IMR-90 (cell line): Measurements from ENCODE around the gene ZNF521. TPM values are rescaled to one million over a fixed set of nuclear protein-coding genes. Genes with fewer than 3 reads are reported as not detected.

Experiments used
- ATAC-seq: fragments of 200-7000 bp; cut with Tn5 transposase; 2 replicates; pipeline ENCODE4 v1.9.1; 2020; ENCODE audit warnings: low read depth, mild to moderate bottlenecking, moderate library complexity
- BruUV-seq: library from RNA; stranded (reverse); fragments of 400-500 nt; replicated peaks from 2 replicates; lab custom pipeline; 2021; lab: Mats Ljungman, UMichigan
- CTCF ChIA-PET: fragments of 300-600 bp; formaldehyde crosslinking; extraction: SDS; loops from one replicate; lab custom pipeline; 2021; ENCODE audit warnings: antibody characterized with exemption; lab: Yijun Ruan, JAX
- POLR2A ChIA-PET: fragments of 300-600 bp; sonication (Branson Sonifier 250); formaldehyde crosslinking; loops from one replicate; lab custom pipeline; 2022; ENCODE audit warnings: antibody characterized with exemption; ENCODE audit not compliant: unreplicated experiment; lab: Charles Lee
- DNase-seq: peaks from one replicate; pipeline ENCODE4 v3.0.0; 2013
- H2AFZ ChIP-seq: replicated peaks from 2 replicates; pipeline ENCODE3; 2013; ENCODE audit warnings: low read length, mild to moderate bottlenecking; ENCODE audit not compliant: poor library complexity
- H2AK5ac ChIP-seq: 2 replicates; pipeline ENCODE4 v1.6.1; 2013; ENCODE audit warnings: low read depth, low read length, inconsistent platforms
- H2AK9ac ChIP-seq: replicated peaks from 2 replicates; pipeline ENCODE3; 2013; ENCODE audit warnings: mild to moderate bottlenecking, low read depth, low read length, moderate library complexity; ENCODE audit not compliant: poor library complexity
- H2BK120ac ChIP-seq: 2 replicates; pipeline ENCODE4 v1.6.1; 2013; ENCODE audit warnings: low read depth, low read length, inconsistent platforms
- H2BK15ac ChIP-seq: 3 replicates; pipeline ENCODE4 v1.6.1; 2013; ENCODE audit warnings: low read depth, low read length, inconsistent platforms
- H2BK20ac ChIP-seq: 2 replicates; pipeline ENCODE4 v1.6.1; 2013; ENCODE audit warnings: low read depth, mild to moderate bottlenecking, inconsistent platforms, low read length, moderate library complexity
- H2BK5ac ChIP-seq: 2 replicates; pipeline ENCODE4 v1.6.1; 2013; ENCODE audit warnings: mild to moderate bottlenecking, low read depth, low read length, inconsistent platforms; ENCODE audit not compliant: poor library complexity, severe bottlenecking
- H3K14ac ChIP-seq: replicated peaks from 2 replicates; pipeline ENCODE4 v1.6.1; 2013; ENCODE audit warnings: low read depth, low read length, inconsistent platforms
- H3K18ac ChIP-seq: 2 replicates; pipeline ENCODE4 v1.6.1; 2013; ENCODE audit warnings: low read depth, low read length, control low read depth
- H3K23ac ChIP-seq: 2 replicates; pipeline ENCODE4 v1.6.1; 2013; ENCODE audit warnings: low read depth, low read length, inconsistent platforms
- H3K27ac ChIP-seq: 2 replicates; pipeline ENCODE4 v1.5.1; 2013; ENCODE audit warnings: mild to moderate bottlenecking, control low read depth, low read length; ENCODE audit not compliant: insufficient read depth
- H3K27me3 ChIP-seq: 2 replicates; pipeline ENCODE4 v1.6.1; 2013; ENCODE audit warnings: low read length; ENCODE audit not compliant: control insufficient read depth, insufficient read depth
- H3K36me3 ChIP-seq: 2 replicates; pipeline ENCODE4 v1.6.1; 2013; ENCODE audit warnings: low read length, mixed read lengths; ENCODE audit not compliant: control insufficient read depth, insufficient read depth
- H3K4ac ChIP-seq: 2 replicates; pipeline ENCODE4 v1.6.1; 2013; ENCODE audit warnings: low read depth, low read length, inconsistent platforms
- H3K4me1 ChIP-seq: 2 replicates; pipeline ENCODE4 v1.6.1; 2013; ENCODE audit warnings: low read length, mixed read lengths; ENCODE audit not compliant: control insufficient read depth, insufficient read depth
- H3K4me2 ChIP-seq: 2 replicates; pipeline ENCODE4 v1.6.1; 2013; ENCODE audit warnings: low read depth, mild to moderate bottlenecking, control low read depth, low read length, moderate library complexity
- H3K4me3 ChIP-seq: 2 replicates; pipeline ENCODE4 v1.5.1; 2013; ENCODE audit warnings: low read depth, mild to moderate bottlenecking, control low read depth, low read length, moderate library complexity; ENCODE audit not compliant: insufficient read depth
- H3K56ac ChIP-seq: 2 replicates; pipeline ENCODE4 v1.6.1; 2013; ENCODE audit warnings: low read length, inconsistent platforms; ENCODE audit not compliant: insufficient read depth; ENCODE audit errors: extremely low read depth
- H3K79me1 ChIP-seq, 2 experiments: 2 replicates each; pipeline ENCODE4 v1.6.1; 2013; ENCODE audit warnings: low read length in 2 of 2, inconsistent platforms in 1 of 2, low read depth in 1 of 2
- H3K9ac ChIP-seq: 2 replicates; pipeline ENCODE4 v1.6.1; 2013; ENCODE audit warnings: low read depth, low read length, control low read depth
- H3K9me1 ChIP-seq: 2 replicates; pipeline ENCODE4 v1.6.1; 2013; ENCODE audit warnings: low read length, inconsistent platforms; ENCODE audit not compliant: insufficient read depth
- H3K9me3 ChIP-seq: 2 replicates; pipeline ENCODE4 v1.6.1; 2013; ENCODE audit warnings: low read length; ENCODE audit not compliant: control insufficient read depth, insufficient read depth
- H4K20me1 ChIP-seq: 2 replicates; pipeline ENCODE4 v1.6.1; 2013; ENCODE audit warnings: low read length, inconsistent platforms; ENCODE audit not compliant: insufficient read depth
- H4K5ac ChIP-seq: 2 replicates; pipeline ENCODE4 v1.6.1; 2013; ENCODE audit warnings: mild to moderate bottlenecking, low read depth, low read length, control low read depth
- H4K8ac ChIP-seq, 2 experiments: 2 replicates each; pipeline ENCODE4 v1.6.1; 2013; ENCODE audit warnings: low read depth in 2 of 2, low read length in 2 of 2, control low read depth in 1 of 2, inconsistent platforms in 1 of 2
- H4K91ac ChIP-seq: 2 replicates; pipeline ENCODE4 v1.6.1; 2013; ENCODE audit warnings: low read depth, low read length, inconsistent platforms; ENCODE audit not compliant: insufficient read depth
- BHLHE40 ChIP-seq: fragments of 150-350 bp; IDR thresholded peaks from 2 replicates; pipeline ENCODE4 v1.6.1; 2016; ENCODE audit warnings: mild to moderate bottlenecking, low read depth, low read length
- CEBPB ChIP-seq: IDR thresholded peaks from 2 replicates; pipeline ENCODE4 v1.6.1; 2012; ENCODE audit warnings: low read depth, low read length, improper control_type of control experiment
- CHD1 ChIP-seq: IDR thresholded peaks from 2 replicates; pipeline ENCODE4 v1.6.1; 2012; ENCODE audit warnings: low read depth, low read length, improper control_type of control experiment
- FOS ChIP-seq: fragments of 150-350 bp; IDR thresholded peaks from 2 replicates; pipeline ENCODE4 v1.6.1; 2016; ENCODE audit warnings: low read depth, low read length
- MAFK ChIP-seq: IDR thresholded peaks from 2 replicates; pipeline ENCODE4 v1.6.1; 2012; ENCODE audit warnings: low read depth, low read length, improper control_type of control experiment
- MAZ ChIP-seq: IDR thresholded peaks from 2 replicates; pipeline ENCODE4 v1.6.1; 2012; ENCODE audit warnings: low read depth, mild to moderate bottlenecking, low read length, improper control_type of control experiment, moderate library complexity, borderline replicate concordance
- NFE2L2 ChIP-seq: fragments of 150-350 bp; IDR thresholded peaks from 2 replicates; pipeline ENCODE4 v1.6.1; 2016; ENCODE audit warnings: low read depth, mild to moderate bottlenecking, low read length
- POLR2A ChIP-seq: IDR thresholded peaks from 2 replicates; pipeline ENCODE4 v1.6.1; 2012; ENCODE audit warnings: mild to moderate bottlenecking, low read depth, low read length
- RFX5 ChIP-seq: IDR thresholded peaks from 2 replicates; pipeline ENCODE4 v1.8.0; 2012; ENCODE audit warnings: low read depth, mild to moderate bottlenecking, low read length, moderate library complexity
- SMC3 ChIP-seq: fragments of 150-350 bp; IDR thresholded peaks from 2 replicates; pipeline ENCODE4 v1.6.1; 2016; ENCODE audit warnings: low read depth, mild to moderate bottlenecking, antibody characterized with exemption, low read length, moderate library complexity
- WGBS, 2 experiments: methylation state at CpG; one replicate each; pipeline versions ENCODE4 v1.1.5 to v1.1.7; 2013; ENCODE audit warnings: missing lambda C conversion rate in 2 of 2; ENCODE audit not compliant: insufficient read length in 1 of 2; ENCODE audit errors: extremely low coverage in 2 of 2; 5-methylcytosine and 5-hydroxymethylcytosine counted together
- dilution Hi-C: fragments of 300-500 bp; cut with HindIII; formaldehyde crosslinking; loops from one replicate; pipeline ENCODE4 v1.14.3; 2018; ENCODE audit warnings: low sequenced_read_pairs; ENCODE audit not compliant: unreplicated experiment
- in situ Hi-C: fragments of 300-500 bp; cut with MboI; formaldehyde crosslinking; loops from 3 replicates; pipeline ENCODE4 v1.14.3; 2019; ENCODE audit warnings: low sequenced_read_pairs, inconsistent platforms, mixed read lengths
- intact Hi-C: fragments of 100-400 bp; cut with micrococcal nuclease; formaldehyde crosslinking; loops from 2 replicates; pipeline ENCODE4 v1.10.0; 2022
- polyA plus RNA-seq, 3 experiments: library from polyadenylated mRNA; depleted of rRNA; stranded (reverse); fragments of >200 nt; gene quantifications; 2 replicates each; pipeline ENCODE4 v1.2.3, GENCODE V29; 2012; ENCODE audit warnings: low replicate concordance in 1 of 3
- total RNA-seq: library from RNA; depleted of rRNA; stranded (reverse); fragments of >200 nt; gene quantifications from 2 replicates; pipeline ENCODE4 v1.2.3, GENCODE V29; 2012
- TF ChIP-seq, protein P1 (sequence below): conservative IDR thresholded peaks from 2 replicates; pipeline ENCODE4 v1.5.1; 2012; ENCODE audit warnings: mild to moderate bottlenecking, low read depth, low read length, improper control_type of control experiment
- TF ChIP-seq, protein P2 (sequence below): fragments of 150-350 bp; IDR thresholded peaks from 2 replicates; pipeline ENCODE4 v1.6.1; 2017; ENCODE audit warnings: mild to moderate bottlenecking, antibody characterized with exemption, low read length, low read depth

ZNF521 gene
- total and polyA plus RNA-seq, 2 of the 4 experiments (the other 2 are of a cell fraction): 21.5 to 59.3 TPM

DNA sequence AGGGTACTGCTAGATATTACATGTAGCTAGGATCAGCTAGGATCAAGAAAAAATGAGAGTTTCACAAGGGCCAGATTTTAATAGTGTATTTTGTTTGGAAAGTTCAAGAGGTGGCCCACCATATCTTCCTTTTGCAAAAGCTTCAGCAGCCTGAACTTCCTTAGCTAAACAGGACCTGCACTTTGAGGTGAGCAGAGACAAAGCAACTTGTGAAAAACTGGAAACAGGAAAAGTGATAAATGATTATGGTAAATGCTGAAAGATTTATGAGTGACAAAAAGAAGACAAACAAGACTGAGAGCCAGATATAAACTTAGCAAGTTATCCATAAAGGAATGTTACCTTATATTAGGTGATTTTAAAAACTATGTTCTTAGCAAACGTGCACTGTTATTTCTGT lies 123.6 kb downstream of the ZNF521 start:
- Histone ChIP-seq H3K4me1 (peaks cover 11% of the 10 kb centered on the region), H4K20me1 (no peaks in the 10 kb centered on the region), H3K9ac (no peak overlapping the region), H4K5ac (no peak overlapping the region), H3K36me3 (peaks cover 31% of the 10 kb centered on the region), H3K4me3 (no peak overlapping the region), H2BK120ac (no peak overlapping the region), H2BK5ac (no peak overlapping the region), H4K91ac (no peak overlapping the region), H2AK9ac (no peak overlapping the region), H3K18ac (no peak overlapping the region), H3K9me3 (no peaks in the 10 kb centered on the region), H3K4ac (no peak overlapping the region), H2AK5ac (no peak overlapping the region), H2BK20ac (no peak overlapping the region), H3K56ac (no peak overlapping the region), H2AFZ (no peak overlapping the region), H3K79me1 (peaks cover 3 to 46% of the 10 kb centered on the region in 2 experiments; a peak in 3 of 4 replicates), H4K8ac (no peak overlapping the region), H3K14ac (no peak overlapping the region), H3K27ac (no peak overlapping the region), H3K27me3 (no peaks in the 10 kb centered on the region), H3K4me2 (no peak overlapping the region), H3K9me1 (peaks cover 28% of the 10 kb centered on the region), H2BK15ac (no peak overlapping the region), H3K23ac (no peak overlapping the region)
- in situ Hi-C loops: no loop called here
- intact Hi-C loops: no loop called here
- BruUV-seq: no TSS peak
- DNase-seq (no peak), ATAC-seq (no peak)
- ChIA-PET POLR2A (no interaction called here), CTCF (interaction anchor here (0.7 kb wide), 1 partner anchor 11 kb away, joined by 4 read pairs; no protein-coding TSS in a partner anchor)
- dilution Hi-C loops: no loop called here
- no CpG with 5 or more reads among the region's 1 CpG for WGBS, 2 experiments
- TF ChIP-seq MAZ (no peak), MAFK (no peak), NFE2L2 (no peak), SMC3 (no peak), BHLHE40 (no peak), FOS (no peak), RFX5 (no peak), CHD1 (no peak), POLR2A (no peak), CEBPB (no peak)
- TF ChIP-seq, protein P1, sequence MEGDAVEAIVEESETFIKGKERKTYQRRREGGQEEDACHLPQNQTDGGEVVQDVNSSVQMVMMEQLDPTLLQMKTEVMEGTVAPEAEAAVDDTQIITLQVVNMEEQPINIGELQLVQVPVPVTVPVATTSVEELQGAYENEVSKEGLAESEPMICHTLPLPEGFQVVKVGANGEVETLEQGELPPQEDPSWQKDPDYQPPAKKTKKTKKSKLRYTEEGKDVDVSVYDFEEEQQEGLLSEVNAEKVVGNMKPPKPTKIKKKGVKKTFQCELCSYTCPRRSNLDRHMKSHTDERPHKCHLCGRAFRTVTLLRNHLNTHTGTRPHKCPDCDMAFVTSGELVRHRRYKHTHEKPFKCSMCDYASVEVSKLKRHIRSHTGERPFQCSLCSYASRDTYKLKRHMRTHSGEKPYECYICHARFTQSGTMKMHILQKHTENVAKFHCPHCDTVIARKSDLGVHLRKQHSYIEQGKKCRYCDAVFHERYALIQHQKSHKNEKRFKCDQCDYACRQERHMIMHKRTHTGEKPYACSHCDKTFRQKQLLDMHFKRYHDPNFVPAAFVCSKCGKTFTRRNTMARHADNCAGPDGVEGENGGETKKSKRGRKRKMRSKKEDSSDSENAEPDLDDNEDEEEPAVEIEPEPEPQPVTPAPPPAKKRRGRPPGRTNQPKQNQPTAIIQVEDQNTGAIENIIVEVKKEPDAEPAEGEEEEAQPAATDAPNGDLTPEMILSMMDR: no peak
- TF ChIP-seq, protein P2, sequence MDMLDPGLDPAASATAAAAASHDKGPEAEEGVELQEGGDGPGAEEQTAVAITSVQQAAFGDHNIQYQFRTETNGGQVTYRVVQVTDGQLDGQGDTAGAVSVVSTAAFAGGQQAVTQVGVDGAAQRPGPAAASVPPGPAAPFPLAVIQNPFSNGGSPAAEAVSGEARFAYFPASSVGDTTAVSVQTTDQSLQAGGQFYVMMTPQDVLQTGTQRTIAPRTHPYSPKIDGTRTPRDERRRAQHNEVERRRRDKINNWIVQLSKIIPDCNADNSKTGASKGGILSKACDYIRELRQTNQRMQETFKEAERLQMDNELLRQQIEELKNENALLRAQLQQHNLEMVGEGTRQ: no peak
